Mesenchymal stem cell (in vitro differentiated cells and primary cell): ENCODE data around the gene TLN1.
A peak's percentile ranks its signal among the peaks of the same experiment; 100 is the strongest.

Experiments used
- DNase-seq: peaks from one replicate; pipeline ENCODE4 v3.0.0-alpha.2; 2013
- H2AFZ ChIP-seq: one replicate; pipeline ENCODE4 v1.6.1; 2013; ENCODE audit warnings: low read depth, mild to moderate bottlenecking, control low read depth, inconsistent platforms, low read length, moderate library complexity
- H2AK5ac ChIP-seq: 2 replicates; pipeline ENCODE4 v1.6.1; 2013; ENCODE audit warnings: low read length, moderate library complexity, mild to moderate bottlenecking, inconsistent platforms; ENCODE audit not compliant: severe bottlenecking
- H2BK120ac ChIP-seq: one replicate; pipeline ENCODE4 v1.6.1; 2013; ENCODE audit warnings: low read depth, mild to moderate bottlenecking, inconsistent platforms, low read length, moderate library complexity
- H2BK12ac ChIP-seq, 2 experiments: one replicate each; pipeline ENCODE4 v1.6.1; 2013; ENCODE audit warnings: inconsistent platforms in 2 of 2, low read length in 2 of 2, mild to moderate bottlenecking in 2 of 2, moderate library complexity in 2 of 2, control low read depth in 1 of 2
- H2BK15ac ChIP-seq: one replicate; pipeline ENCODE4 v1.6.1; 2013; ENCODE audit warnings: mild to moderate bottlenecking, low read depth, inconsistent platforms; ENCODE audit not compliant: poor library complexity, severe bottlenecking
- H2BK5ac ChIP-seq: 2 replicates; pipeline ENCODE4 v1.6.1; 2013; ENCODE audit warnings: low read depth, mild to moderate bottlenecking, low read length, control low read depth, inconsistent platforms; ENCODE audit not compliant: poor library complexity, severe bottlenecking
- H3K14ac ChIP-seq, 2 experiments: one replicate each; pipeline ENCODE4 v1.6.1; 2013; ENCODE audit warnings: inconsistent platforms in 2 of 2, low read length in 2 of 2, control low read depth in 1 of 2, mild to moderate bottlenecking in 1 of 2, moderate library complexity in 1 of 2
- H3K18ac ChIP-seq, 2 experiments: one replicate each; pipeline ENCODE4 v1.6.1; 2013; ENCODE audit warnings: inconsistent platforms in 2 of 2, low read length in 2 of 2, control low read depth in 1 of 2, low read depth in 1 of 2, mild to moderate bottlenecking in 1 of 2
- H3K23ac ChIP-seq, 2 experiments: one replicate each; pipeline ENCODE4 v1.6.1; 2013; ENCODE audit warnings: inconsistent platforms in 2 of 2, low read length in 2 of 2, mild to moderate bottlenecking in 2 of 2, moderate library complexity in 2 of 2, control low read depth in 1 of 2
- H3K27ac ChIP-seq: 2 replicates; pipeline ENCODE4 v1.5.1; 2013; ENCODE audit warnings: mild to moderate bottlenecking, moderate library complexity, low read length, control low read depth, inconsistent platforms; ENCODE audit not compliant: poor library complexity, severe bottlenecking
- H3K27me3 ChIP-seq, 2 experiments: 2 replicates each; pipeline versions ENCODE4 v1.6.1 to v1.7.0; 2013; ENCODE audit warnings: low read length in 2 of 2, mild to moderate bottlenecking in 2 of 2, moderate library complexity in 2 of 2, control low read depth in 1 of 2, inconsistent platforms in 1 of 2; ENCODE audit not compliant: control insufficient read depth in 1 of 2, insufficient read depth in 1 of 2
- H3K36me3 ChIP-seq, 2 experiments: 2 replicates each; pipeline versions ENCODE4 v1.6.1 to v1.7.0; 2013; ENCODE audit warnings: low read length in 2 of 2, control low read depth in 1 of 2, inconsistent platforms in 1 of 2, low read depth in 1 of 2, mild to moderate bottlenecking in 1 of 2; ENCODE audit not compliant: insufficient read depth in 2 of 2, control insufficient read depth in 1 of 2
- H3K4ac ChIP-seq, 2 experiments: one replicate each; pipeline ENCODE4 v1.6.1; 2013; ENCODE audit warnings: inconsistent platforms in 2 of 2, low read length in 2 of 2, mild to moderate bottlenecking in 2 of 2, moderate library complexity in 2 of 2, control low read depth in 1 of 2, low read depth in 1 of 2
- H3K4me1 ChIP-seq: 2 replicates; pipeline ENCODE4 v1.6.1; 2013; ENCODE audit warnings: low read depth, low read length, control low read depth; ENCODE audit not compliant: control insufficient read depth, insufficient read depth
- H3K4me2 ChIP-seq: 2 replicates; pipeline ENCODE4 v1.6.1; 2013; ENCODE audit warnings: low read length, mild to moderate bottlenecking, inconsistent platforms; ENCODE audit not compliant: poor library complexity, severe bottlenecking
- H3K4me3 ChIP-seq, 2 experiments: 2 replicates each; pipeline versions ENCODE4 v1.5.1 to v1.7.0; 2013; ENCODE audit warnings: low read length in 2 of 2, mild to moderate bottlenecking in 2 of 2, control low read depth in 1 of 2, low read depth in 1 of 2; ENCODE audit not compliant: insufficient read depth in 1 of 2
- H3K79me1 ChIP-seq: replicated peaks from 2 replicates; pipeline ENCODE4 v1.6.1; 2013; ENCODE audit warnings: mild to moderate bottlenecking, control low read depth, low read length, inconsistent platforms; ENCODE audit not compliant: poor library complexity, severe bottlenecking
- H3K9ac ChIP-seq: 2 replicates; pipeline ENCODE4 v1.7.0; 2013; ENCODE audit warnings: mild to moderate bottlenecking, low read length, moderate library complexity
- H3K9me3 ChIP-seq: 2 replicates; pipeline ENCODE4 v1.7.0; 2013; ENCODE audit warnings: mild to moderate bottlenecking, low read length; ENCODE audit not compliant: control insufficient read depth
- H4K8ac ChIP-seq: one replicate; pipeline ENCODE4 v1.6.1; 2013; ENCODE audit warnings: inconsistent platforms, mild to moderate bottlenecking, low read length, moderate library complexity
- H4K91ac ChIP-seq: one replicate; pipeline ENCODE4 v1.6.1; 2013; ENCODE audit warnings: mild to moderate bottlenecking, low read length, inconsistent platforms
- WGBS: methylation state at CpG from one replicate; pipeline ENCODE4 v1.1.7; 2013; ENCODE audit warnings: mixed read lengths; 5-methylcytosine and 5-hydroxymethylcytosine counted together

The TLN1 gene

GRCh38 chr9:35754264-35754663 is 22.3 kb upstream of the TLN1 start, which contains the start of gene MSMP:
Gene MSMP (minus strand): TSS chr9:35754276. CDS start chr9:35754129, 147 bp downstream.
- no peak within 1 kb of the TSS for H3K14ac ChIP-seq
- no peak within 1 kb of the TSS for H4K8ac ChIP-seq
- no peak for DNase-seq
- H2AK5ac ChIP-seq = peak within 1 kb of the TSS; percentile 55
- H4K91ac ChIP-seq = no peak within 1 kb of the TSS
- 66% methylated on average over 3 of the region's 3 CpGs for WGBS
- no peak within 1 kb of the TSS for H2BK120ac ChIP-seq
- no peak within 1 kb of the TSS for H3K4ac ChIP-seq
- no peak within 1 kb of the TSS for H2BK5ac ChIP-seq
- H3K9me3 ChIP-seq = no peaks in the 10 kb centered on the region
- H3K36me3 ChIP-seq = peaks cover 38 to 52% of the 10 kb centered on the region in 2 experiments
- H2BK15ac ChIP-seq = no peak within 1 kb of the TSS
- H2BK12ac ChIP-seq = no peak within 1 kb of the TSS
- no peak within 1 kb of the TSS for H3K23ac ChIP-seq
- no peak within 1 kb of the TSS for H3K18ac ChIP-seq
- peaks cover 37% of the 10 kb centered on the region for H3K4me1 ChIP-seq
- H2AFZ ChIP-seq = no peak within 1 kb of the TSS
- H3K27me3 ChIP-seq = no peaks in the 10 kb centered on the region
- H3K4me2 ChIP-seq = no peak within 1 kb of the TSS
- peak within 1 kb of the TSS; percentile 30 for H3K27ac ChIP-seq
- no peak within 1 kb of the TSS for H3K9ac ChIP-seq
- no peak within 1 kb of the TSS for H3K4me3 ChIP-seq
- H3K79me1 ChIP-seq = peaks cover 24% of the 10 kb centered on the region

GRCh38 chr9:35753466-35753865 is 21.5 kb upstream of the TLN1 start:
- WGBS = 98% methylated on average over 4 of the region's 5 CpGs
- no peak overlapping the region for H3K18ac ChIP-seq
- no peak for DNase-seq

GRCh38 chr9:35750256-35750531 is 18.2 kb upstream of the TLN1 start:
- H3K18ac ChIP-seq = no peak overlapping the region

More at GRCh38 chr9:35753466-35753865, 21.5 kb upstream of the TLN1 start:
- H2BK5ac ChIP-seq = no peak overlapping the region
- peaks cover 24% of the 10 kb centered on the region for H3K79me1 ChIP-seq
- H3K23ac ChIP-seq = no peak overlapping the region
- no peak overlapping the region for H3K4me2 ChIP-seq
- no peak overlapping the region for H3K4ac ChIP-seq
- H2BK120ac ChIP-seq = no peak overlapping the region
- no peak overlapping the region for H3K14ac ChIP-seq
- H3K9ac ChIP-seq = no peak overlapping the region
- no peak overlapping the region for H2AK5ac ChIP-seq
- H4K91ac ChIP-seq = no peak overlapping the region
- H3K4me1 ChIP-seq = peaks cover 37% of the 10 kb centered on the region
- no peak overlapping the region for H2BK12ac ChIP-seq
- no peaks in the 10 kb centered on the region for H3K9me3 ChIP-seq
- no peak overlapping the region for H2AFZ ChIP-seq
- H3K27ac ChIP-seq = no peak overlapping the region
- no peak overlapping the region for H2BK15ac ChIP-seq
- peaks cover 38 to 52% of the 10 kb centered on the region in 2 experiments for H3K36me3 ChIP-seq
- no peak overlapping the region for H3K4me3 ChIP-seq
- no peaks in the 10 kb centered on the region for H3K27me3 ChIP-seq
- H4K8ac ChIP-seq = no peak overlapping the region

GRCh38 chr9:35749515-35750255 is 17.7 kb upstream of the TLN1 start:
- DNase-seq = peak; percentile 45
- H3K9me3 ChIP-seq = no peaks in the 10 kb centered on the region
- H3K4me2 ChIP-seq = peak overlapping the region; percentile 91
- peak overlapping the region; percentile 88 to 95 for H3K4me3 ChIP-seq
- no peak overlapping the region for H3K23ac ChIP-seq
- H3K4me1 ChIP-seq = peaks cover 33% of the 10 kb centered on the region
- peak overlapping the region; percentile 52 to 64 for H3K4ac ChIP-seq
- H3K27ac ChIP-seq = peak overlapping the region; percentile 68
- H2BK15ac ChIP-seq = peak overlapping the region; percentile 93
- H2AFZ ChIP-seq = peak overlapping the region; percentile 33
- H3K14ac ChIP-seq = peak overlapping the region in 1 of 2 experiments; percentile 63
- WGBS = 7% methylated on average over 16 of the region's 19 CpGs
- no peaks in the 10 kb centered on the region for H3K27me3 ChIP-seq
- H3K18ac ChIP-seq = peak overlapping the region; percentile 83 to 85
- H4K8ac ChIP-seq = peak overlapping the region; percentile 93
- peaks cover 17% of the 10 kb centered on the region for H3K79me1 ChIP-seq
- peak overlapping the region; percentile 24 for H2AK5ac ChIP-seq
- H2BK12ac ChIP-seq = peak overlapping the region; percentile 21 to 40
- H2BK5ac ChIP-seq = no peak overlapping the region
- H2BK120ac ChIP-seq = peak overlapping the region; percentile 81
- H3K36me3 ChIP-seq = peaks cover 32 to 50% of the 10 kb centered on the region in 2 experiments
- H4K91ac ChIP-seq = peak overlapping the region; percentile 86
- peak overlapping the region; percentile 93 for H3K9ac ChIP-seq

More at GRCh38 chr9:35750256-35750531, 18.2 kb upstream of the TLN1 start:
- WGBS = 89% methylated on average over 4 of the region's 4 CpGs
- Histone ChIP-seq H3K27ac (no peak overlapping the region), H4K8ac (peak overlapping the region; percentile 47), H2AK5ac (peak overlapping the region; percentile 24), H2BK12ac (peak overlapping the region in 1 of 2 experiments; percentile 21), H2BK120ac (no peak overlapping the region), H2AFZ (no peak overlapping the region), H3K14ac (no peak overlapping the region), H3K36me3 (peaks cover 33 to 53% of the 10 kb centered on the region in 2 experiments), H2BK5ac (no peak overlapping the region), H3K4me2 (peak overlapping the region; percentile 91), H3K27me3 (no peaks in the 10 kb centered on the region), H3K9ac (peak overlapping the region; percentile 93), H3K23ac (no peak overlapping the region), H3K4me1 (peaks cover 34% of the 10 kb centered on the region), H2BK15ac (no peak overlapping the region), H3K4ac (no peak overlapping the region), H4K91ac (no peak overlapping the region), H3K9me3 (no peaks in the 10 kb centered on the region), H3K79me1 (peaks cover 18% of the 10 kb centered on the region), H3K4me3 (peak overlapping the region in 1 of 2 experiments; percentile 95)
- DNase-seq = no peak
